Upper lobe of left lung (tissue), 4 donors: ENCODE results near the gene OR56A5.

Experiments
- CTCF ChIP-seq, 6 experiments: fragments of 450-650 bp in 4 of 6; fragments of 200-600 bp in 2 of 6; sonication (generic) in 2 of 6; IDR thresholded peaks; one replicate each; pipeline ENCODE4 v1.5.1; 2016 to 2019; ENCODE audit warnings: antibody characterized with exemption in 6 of 6
- EP300 ChIP-seq, 4 donors: sonication (generic); formaldehyde crosslinking; IDR thresholded peaks; one replicate each; pipeline ENCODE4 v1.5.1; 2017; ENCODE audit warnings: antibody characterized with exemption in 4 of 4, control low read depth in 2 of 4
- POLR2A ChIP-seq, 4 donors: fragments of 450-650 bp; IDR thresholded peaks; one replicate each; pipeline ENCODE4 v1.5.1; 2016 to 2017; ENCODE audit warnings: antibody characterized with exemption in 4 of 4, mild to moderate bottlenecking in 2 of 4
- POLR2AphosphoS5 ChIP-seq, 2 donors: sonication (generic); formaldehyde crosslinking; IDR thresholded peaks; one replicate each; pipeline ENCODE4 v1.5.1; 2017; ENCODE audit warnings: antibody characterized with exemption in 2 of 2

- TF ChIP-seq POLR2A (IDR thresholded peaks at IDR 0.05) = no peak
- no peak for TF ChIP-seq CTCF (IDR thresholded peaks at IDR 0.05)
- TF ChIP-seq POLR2AphosphoS5 (IDR thresholded peaks at IDR 0.05) = no peak
- no peak for TF ChIP-seq EP300 (IDR thresholded peaks at IDR 0.05)
Measured at GRCh38 chr11:6006395-6006794, 38.1 kb upstream of the OR56A5 start.
